HG03196 (cell line): ENCODE measurements around the gene MYDGF.
"Not testable (repeated sequence)": the region's sequence is repeated elsewhere in the genome, so short reads cannot be mapped to it uniquely, and the experiment has no call there.

Experiments
- ATAC-seq: cut with Tn5 transposase; IDR thresholded peaks from one replicate; pipeline ENCODE4 v1.9.1; 2021; ENCODE audit not compliant: unreplicated experiment

Gene MYDGF

DNA sequence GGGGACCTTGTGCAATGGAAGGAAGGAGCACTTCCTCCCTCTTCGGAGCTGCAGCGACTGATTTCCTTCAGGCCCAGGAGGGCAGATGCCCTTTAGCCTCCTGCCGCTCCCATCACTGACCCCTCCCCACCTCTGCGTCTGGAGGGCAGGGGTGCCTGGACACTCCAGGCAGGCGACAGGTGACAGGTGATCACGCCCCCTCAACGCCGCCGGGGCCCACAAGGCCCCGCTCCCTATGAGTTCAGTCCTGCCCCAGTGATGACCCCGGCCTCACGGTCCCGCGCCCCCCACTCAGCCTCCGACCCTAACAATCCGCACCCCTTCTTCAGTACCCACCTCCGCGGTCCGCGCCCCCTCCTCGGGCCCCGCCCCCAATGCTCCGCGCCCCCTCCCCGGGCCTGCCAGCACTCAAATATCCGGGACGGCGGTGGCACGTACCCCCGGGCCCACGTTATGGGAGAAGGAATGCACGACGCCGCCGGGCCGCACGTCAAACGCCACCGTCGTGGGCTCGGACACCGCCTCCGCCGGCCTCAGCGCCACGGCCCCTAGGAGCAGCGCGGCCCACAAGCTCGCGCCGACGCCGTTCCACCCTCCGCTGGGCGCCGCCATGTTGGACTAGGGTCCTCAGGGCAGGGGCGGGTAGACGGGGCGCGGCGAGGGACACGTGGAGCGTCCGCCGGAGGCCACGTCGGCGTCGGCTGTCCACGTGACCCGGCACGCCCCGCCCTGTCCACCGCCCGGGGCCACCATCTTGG is at the start of gene MYDGF:
Gene MYDGF (minus strand): TSS at position 620 of the 758 bp plus-strand sequence. CDS start 8 bp downstream, at position 612.
- ATAC-seq: peak; percentile 72

DNA sequence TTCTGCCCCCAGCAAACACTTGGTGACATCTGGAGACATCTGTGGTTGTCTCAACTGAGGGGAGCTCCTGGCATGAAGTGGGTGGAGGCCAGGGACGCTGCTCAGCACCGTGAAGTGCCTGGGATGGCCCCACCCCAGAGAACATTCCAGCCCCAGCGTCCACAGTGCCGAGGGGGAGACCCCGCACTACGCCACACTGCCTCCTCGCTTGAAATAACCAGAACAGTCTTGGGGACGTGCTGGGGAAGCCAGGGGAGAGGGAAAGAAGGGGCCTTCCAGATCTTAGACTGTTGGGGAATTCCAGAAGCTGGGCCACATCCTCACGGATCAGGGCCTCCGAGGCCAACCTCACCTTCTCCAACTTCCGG is 49.3 kb upstream of the MYDGF start:
- no peak for ATAC-seq

DNA sequence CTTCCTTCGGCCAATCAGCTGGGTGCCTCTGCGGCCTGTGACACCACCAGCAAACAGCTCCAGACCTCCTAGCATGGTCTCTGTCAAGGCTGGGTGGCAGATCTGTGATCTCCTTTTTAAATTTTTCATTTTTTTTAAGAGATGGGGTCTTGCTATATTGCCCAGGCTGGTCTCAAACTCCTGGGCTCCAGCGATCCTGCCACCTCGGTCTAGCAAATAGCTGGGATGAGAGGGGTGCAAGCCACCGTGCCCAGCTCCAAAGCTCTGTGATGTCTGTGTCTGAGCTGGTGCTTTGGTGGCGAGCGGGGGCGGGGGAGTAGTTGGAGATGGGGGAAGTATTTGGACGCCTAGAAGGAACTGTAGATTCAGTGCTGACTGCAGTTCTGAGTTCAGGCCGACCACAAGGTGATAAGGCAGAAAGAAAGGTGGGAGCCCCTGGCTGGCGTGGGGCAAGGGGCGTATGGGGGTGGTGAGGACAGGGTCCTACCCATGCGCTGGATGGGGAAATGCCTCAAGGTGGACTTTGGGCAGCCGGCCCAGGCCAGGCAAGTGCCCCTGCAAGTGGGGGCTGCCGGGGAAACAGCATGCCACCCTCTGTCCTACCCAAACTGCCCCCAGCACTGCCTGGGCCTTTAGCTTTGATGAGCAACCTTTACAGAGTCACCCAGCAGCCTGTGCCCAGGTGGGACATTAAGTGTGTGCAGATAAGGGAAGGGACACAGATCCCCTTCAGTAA is 48.0 kb upstream of the MYDGF start:
- no peak for ATAC-seq

GRCh38 chr19:4717191-4717965 is 47.2 kb upstream of the MYDGF start:
- ATAC-seq: no peak

DNA sequence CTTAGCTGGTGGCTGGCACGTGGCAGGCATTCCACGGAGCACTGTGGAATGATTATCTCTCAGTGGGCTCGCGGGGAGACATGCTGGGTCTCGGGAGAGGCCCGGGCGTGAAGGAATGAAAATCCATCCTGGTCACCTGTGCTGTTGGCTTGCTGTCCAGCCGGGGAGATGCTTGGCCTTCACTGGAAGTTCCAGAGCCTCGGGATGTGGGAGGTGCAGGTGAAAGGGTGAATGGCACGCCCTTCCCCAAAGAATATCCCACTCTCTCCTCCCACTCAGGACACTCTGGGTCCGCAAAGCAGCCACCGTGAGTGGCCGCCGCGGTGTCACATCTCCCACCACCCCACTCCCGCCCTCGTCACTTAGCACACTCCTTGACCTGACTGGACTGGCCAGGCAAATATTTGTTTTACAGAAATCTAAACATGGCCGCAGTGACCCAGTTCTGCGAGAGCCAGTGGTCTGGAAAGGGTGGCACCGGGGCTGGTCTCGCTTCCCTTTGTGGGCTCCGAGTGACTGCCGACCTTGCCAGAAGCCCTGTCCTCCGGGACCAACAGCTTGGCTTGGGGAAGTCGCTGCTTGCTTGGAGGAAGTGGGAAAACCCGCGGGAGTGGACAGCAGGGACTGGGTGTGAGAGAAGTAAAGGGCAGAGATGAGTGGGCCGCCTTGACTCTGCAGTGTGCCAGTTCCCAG is 45.5 kb upstream of the MYDGF start:
- ATAC-seq: no peak

DNA sequence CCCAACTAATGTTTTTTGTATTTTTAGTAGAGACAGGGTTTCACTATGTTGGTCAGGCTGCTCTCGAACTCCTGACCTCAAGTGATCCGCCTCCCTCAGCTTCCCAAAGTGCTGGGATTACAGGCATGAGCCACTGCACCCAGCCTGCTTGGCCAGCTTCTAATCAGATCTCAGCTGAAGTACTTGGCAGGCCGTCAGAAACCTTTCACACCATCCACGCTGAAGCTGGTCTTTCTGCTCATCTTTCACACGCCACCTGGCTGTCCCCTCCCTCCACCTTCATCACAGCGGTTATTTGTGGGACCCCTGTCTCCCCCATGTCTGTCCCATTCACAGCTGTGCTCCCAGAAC is 45.0 kb upstream of the MYDGF start:
- not testable (repeated sequence) for ATAC-seq

- no peak for ATAC-seq
Measured at GRCh38 chr19:4714016-4714415, 43.9 kb upstream of the MYDGF start.

GRCh38 chr19:4713384-4713951 is 43.3 kb upstream of the MYDGF start:
- ATAC-seq: no peak

DNA sequence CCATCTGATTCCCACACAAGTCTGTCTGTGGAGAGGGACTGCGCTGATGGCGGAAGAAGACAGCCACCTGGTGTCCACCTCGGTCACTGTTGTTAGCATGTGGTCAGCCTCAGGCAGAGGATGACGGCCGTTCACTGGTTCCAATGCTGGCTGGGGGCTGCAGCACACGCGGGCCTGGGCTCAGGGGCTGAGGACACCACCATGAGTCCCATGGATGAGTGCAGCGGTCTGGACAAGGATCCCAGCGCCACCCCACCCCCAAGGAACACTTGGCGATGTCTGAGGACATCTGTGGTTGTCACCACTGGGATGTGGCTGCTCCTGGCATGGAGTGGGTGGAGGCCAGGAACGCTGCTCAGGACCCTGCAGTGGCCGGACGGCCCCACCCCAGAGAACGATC is 42.6 kb upstream of the MYDGF start:
- no peak for ATAC-seq

GRCh38 chr19:4711211-4711610 is 41.1 kb upstream of the MYDGF start:
- ATAC-seq: no peak

GRCh38 chr19:4710281-4710600 is 40.1 kb upstream of the MYDGF start:
- ATAC-seq: no peak

- ATAC-seq: no peak
Measured at GRCh38 chr19:4709440-4710280, 39.5 kb upstream of the MYDGF start.

- no peak for ATAC-seq
Measured at GRCh38 chr19:4707956-4708650, 38.0 kb upstream of the MYDGF start.

DNA sequence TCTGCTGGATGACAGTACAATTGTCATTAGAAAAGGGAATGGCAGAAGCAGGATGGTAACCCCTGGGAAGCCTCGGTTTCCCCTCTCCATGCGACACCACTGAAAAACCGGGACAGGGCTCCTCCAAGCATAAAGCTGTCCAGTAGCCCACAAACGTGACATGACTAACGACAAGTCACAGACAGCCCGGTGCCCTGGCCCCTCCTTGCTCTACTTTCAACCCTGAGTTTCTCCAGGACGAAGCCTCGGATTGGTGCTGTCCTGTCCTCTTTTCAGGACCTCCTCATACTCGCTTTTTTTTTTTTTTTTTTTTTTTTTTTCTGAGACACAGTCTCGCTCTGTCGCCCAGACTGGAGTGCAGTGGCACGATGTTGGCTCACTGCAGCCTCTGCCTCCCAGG is 37.2 kb upstream of the MYDGF start:
- ATAC-seq: no peak

DNA sequence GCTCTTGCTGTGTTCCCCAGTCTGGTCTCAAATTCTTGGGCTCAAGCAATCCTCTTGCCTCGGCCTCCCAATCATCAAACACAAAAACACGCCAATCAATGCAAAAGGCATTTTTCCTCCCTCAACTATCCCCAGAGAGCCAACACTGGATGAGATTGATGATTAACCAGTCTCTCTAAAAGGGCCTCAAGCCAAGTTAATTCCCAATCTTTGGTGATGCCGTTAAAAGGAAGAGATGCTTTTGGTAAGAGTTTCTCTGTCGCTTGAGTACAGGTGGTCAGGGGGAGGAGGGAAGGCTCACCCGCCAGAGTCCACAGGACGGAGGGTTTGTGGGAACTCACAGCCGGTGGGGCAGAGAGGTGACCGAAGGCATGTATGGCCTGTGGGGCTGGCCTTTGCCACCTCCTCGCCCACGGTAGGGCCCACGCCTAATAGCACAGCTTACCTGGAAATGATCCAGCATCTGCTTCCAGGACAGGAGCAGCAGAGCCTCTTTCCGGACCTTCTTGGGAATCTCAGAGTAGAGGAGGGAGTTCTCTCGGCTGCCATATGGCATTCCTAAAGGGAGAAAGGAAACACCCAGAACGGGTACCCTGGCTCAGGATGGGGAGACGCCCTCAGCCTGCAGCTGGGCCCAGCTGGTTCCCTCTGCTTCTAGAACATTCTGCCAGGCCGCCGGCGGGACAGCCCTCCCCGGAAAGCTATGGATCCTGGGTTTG is 35.4 kb upstream of the MYDGF start:
- ATAC-seq: no peak

GRCh38 chr19:4704317-4704673 is 34.2 kb upstream of the MYDGF start:
- ATAC-seq: no peak

GRCh38 chr19:4703671-4704316 is 33.7 kb upstream of the MYDGF start:
- no peak for ATAC-seq

- no peak for ATAC-seq
Measured at GRCh38 chr19:4702764-4703163, 32.6 kb upstream of the MYDGF start.

DNA sequence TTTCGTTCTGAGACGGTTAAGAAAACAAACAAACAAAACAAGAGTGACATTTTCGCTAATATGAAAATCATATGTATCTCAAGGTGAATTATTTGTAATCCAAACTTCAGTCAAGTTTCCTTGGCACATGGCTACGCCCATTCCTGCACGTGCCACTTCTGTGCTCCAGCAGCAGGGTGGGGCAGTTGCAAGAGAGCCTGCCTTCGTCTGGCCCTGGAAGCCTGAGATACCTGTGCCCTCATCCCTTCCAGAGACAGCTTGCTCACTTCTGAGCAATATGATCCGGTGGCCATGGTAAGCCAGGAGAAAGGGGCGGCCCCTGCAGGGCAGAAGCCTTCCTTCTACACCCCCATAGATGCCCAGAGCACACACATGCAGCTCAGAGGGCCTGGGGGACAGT is 31.4 kb upstream of the MYDGF start:
- no peak for ATAC-seq
